ENCODE measurements around the gene DTYMK. TPM values are rescaled to one million over a fixed set of nuclear protein-coding genes. Genes with fewer than 3 reads are reported as not detected.

Gene DTYMK
- total and polyA plus RNA-seq, 2 experiments from 2014 or later = 20.7 to 55.5 TPM

DNA sequence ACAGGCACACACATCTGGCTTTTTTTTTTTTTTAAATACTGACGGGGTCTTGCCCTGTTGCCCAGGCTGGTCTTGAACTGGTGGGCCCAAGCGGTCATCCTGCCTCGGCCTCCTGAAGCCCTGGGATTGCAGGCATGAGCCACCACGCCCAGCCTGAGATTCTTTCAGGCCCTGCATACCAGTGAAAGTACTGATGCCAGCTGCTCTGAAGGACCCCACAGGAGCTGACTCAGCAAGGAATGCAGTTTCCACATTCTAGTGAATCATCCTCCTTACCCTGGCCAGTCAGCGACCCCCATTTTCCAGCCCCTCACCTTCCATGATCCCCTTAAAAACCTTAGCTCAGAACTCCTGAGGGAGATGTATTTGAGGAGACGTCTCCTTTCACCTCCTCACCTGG, 5.8 kb upstream of the DTYMK start:
- peak; percentile 30 for DNase-seq (ENCODE audit: low spot score)
- TF ChIP-seq EZH2phosphoT487 (IDR thresholded peaks at IDR 0.05; ENCODE audit: low read depth, severe bottlenecking, unreplicated experiment) (no peak), EZH2 (IDR thresholded peaks at IDR 0.05; ENCODE audit: borderline replicate concordance) (no peak)
- TF ChIP-seq, protein P1, sequence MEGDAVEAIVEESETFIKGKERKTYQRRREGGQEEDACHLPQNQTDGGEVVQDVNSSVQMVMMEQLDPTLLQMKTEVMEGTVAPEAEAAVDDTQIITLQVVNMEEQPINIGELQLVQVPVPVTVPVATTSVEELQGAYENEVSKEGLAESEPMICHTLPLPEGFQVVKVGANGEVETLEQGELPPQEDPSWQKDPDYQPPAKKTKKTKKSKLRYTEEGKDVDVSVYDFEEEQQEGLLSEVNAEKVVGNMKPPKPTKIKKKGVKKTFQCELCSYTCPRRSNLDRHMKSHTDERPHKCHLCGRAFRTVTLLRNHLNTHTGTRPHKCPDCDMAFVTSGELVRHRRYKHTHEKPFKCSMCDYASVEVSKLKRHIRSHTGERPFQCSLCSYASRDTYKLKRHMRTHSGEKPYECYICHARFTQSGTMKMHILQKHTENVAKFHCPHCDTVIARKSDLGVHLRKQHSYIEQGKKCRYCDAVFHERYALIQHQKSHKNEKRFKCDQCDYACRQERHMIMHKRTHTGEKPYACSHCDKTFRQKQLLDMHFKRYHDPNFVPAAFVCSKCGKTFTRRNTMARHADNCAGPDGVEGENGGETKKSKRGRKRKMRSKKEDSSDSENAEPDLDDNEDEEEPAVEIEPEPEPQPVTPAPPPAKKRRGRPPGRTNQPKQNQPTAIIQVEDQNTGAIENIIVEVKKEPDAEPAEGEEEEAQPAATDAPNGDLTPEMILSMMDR (IDR thresholded peaks at IDR 0.05; ENCODE audit: poor library complexity) = no peak
- no peak overlapping the region for H3K4me3 ChIP-seq
- H3K36me3 ChIP-seq (replicated peaks; ENCODE audit: insufficient read depth, low read depth) = no peaks in the 10 kb centered on the region
- no peak overlapping the region for H2AFZ ChIP-seq
- no peaks in the 10 kb centered on the region for H3K27me3 ChIP-seq
- WGBS (ENCODE audit: low lambda C conversion rate, missing lambda C conversion rate) = 90% methylated on average over 6 of the region's 6 CpGs
- no peaks in the 10 kb centered on the region for H4K20me1 ChIP-seq (ENCODE audit: insufficient read depth, poor library complexity, severe bottlenecking)
- no peak overlapping the region for H3K27ac ChIP-seq
- no peaks in the 10 kb centered on the region for H3K9me3 ChIP-seq (ENCODE audit: low read depth)
- no peaks in the 10 kb centered on the region for H3K9me2 ChIP-seq (replicated peaks; ENCODE audit: insufficient read depth)
- peaks cover 26% of the 10 kb centered on the region for H3K79me2 ChIP-seq
- no peak overlapping the region for H3K4me2 ChIP-seq
- H3K4me1 ChIP-seq (ENCODE audit: insufficient read depth) = peaks cover 7% of the 10 kb centered on the region

DNA sequence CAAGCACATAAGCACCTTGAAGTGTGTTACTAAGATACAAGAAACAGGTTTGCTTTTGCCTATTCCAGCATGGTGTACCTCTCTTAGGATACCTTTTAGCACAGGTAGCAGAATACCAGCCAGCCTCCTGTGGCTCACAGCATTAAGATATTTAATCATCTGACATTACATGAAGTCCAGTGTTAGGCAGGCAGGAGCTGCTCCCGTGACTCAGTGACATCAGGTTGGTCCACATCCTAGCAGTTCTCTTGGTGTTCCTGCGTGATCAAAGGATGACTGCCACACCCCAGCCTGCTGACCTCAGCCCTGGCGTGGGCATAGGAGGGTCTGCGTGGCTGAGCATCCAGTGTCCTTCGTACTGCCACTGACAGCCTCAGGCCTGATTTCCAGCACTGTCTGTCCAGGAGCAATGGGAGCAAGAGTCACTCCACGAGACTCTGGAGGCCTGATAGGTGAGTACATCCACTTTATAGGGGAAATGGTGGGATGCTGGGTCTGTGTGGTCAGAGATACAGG, 3.6 kb upstream of the DTYMK start:
- TF ChIP-seq EZH2 (IDR thresholded peaks at IDR 0.05; ENCODE audit: borderline replicate concordance) (no peak), EZH2phosphoT487 (IDR thresholded peaks at IDR 0.05; ENCODE audit: low read depth, severe bottlenecking, unreplicated experiment) (no peak)
- TF ChIP-seq, protein P1 (IDR thresholded peaks at IDR 0.05; ENCODE audit: poor library complexity) = no peak
- no peak overlapping the region for H3K4me2 ChIP-seq
- WGBS (ENCODE audit: low lambda C conversion rate, missing lambda C conversion rate) = 83% methylated on average over 6 of the region's 6 CpGs
- peaks cover 34% of the 10 kb centered on the region for H3K79me2 ChIP-seq
- no peaks in the 10 kb centered on the region for H4K20me1 ChIP-seq (ENCODE audit: insufficient read depth, poor library complexity, severe bottlenecking)
- DNase-seq (ENCODE audit: low spot score) = no peak
- no peaks in the 10 kb centered on the region for H3K9me3 ChIP-seq (ENCODE audit: low read depth)
- no peaks in the 10 kb centered on the region for H3K36me3 ChIP-seq (replicated peaks; ENCODE audit: insufficient read depth, low read depth)
- H3K27me3 ChIP-seq = no peaks in the 10 kb centered on the region
- H3K27ac ChIP-seq = no peak overlapping the region
- no peak overlapping the region for H2AFZ ChIP-seq
- H3K4me1 ChIP-seq (ENCODE audit: insufficient read depth) = peaks cover 7% of the 10 kb centered on the region
- no peaks in the 10 kb centered on the region for H3K9me2 ChIP-seq (replicated peaks; ENCODE audit: insufficient read depth)
- no peak overlapping the region for H3K4me3 ChIP-seq

DNA sequence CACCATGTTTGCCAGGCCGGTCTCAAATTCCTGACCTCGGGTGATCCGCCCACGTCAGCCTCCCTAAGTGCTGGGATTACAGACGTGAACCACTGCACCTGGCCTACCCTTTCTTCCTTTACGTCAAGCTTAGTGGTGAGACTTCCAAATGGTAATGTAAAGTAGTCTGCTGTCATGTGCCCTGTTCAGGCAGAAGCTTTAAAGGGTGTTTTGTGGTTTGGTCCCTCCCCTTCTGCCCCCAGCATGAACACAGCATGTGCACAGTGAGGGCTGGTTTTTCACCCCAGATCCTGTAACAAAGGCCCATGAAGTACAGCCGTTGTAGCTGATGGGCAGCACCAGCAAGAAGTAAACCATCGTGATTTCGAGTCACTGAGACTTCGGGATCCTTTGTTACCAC, 2.7 kb upstream of the DTYMK start:
- H3K9me2 ChIP-seq (replicated peaks; ENCODE audit: insufficient read depth) = no peaks in the 10 kb centered on the region
- 83% methylated on average over 10 of the region's 10 CpGs for WGBS (ENCODE audit: low lambda C conversion rate, missing lambda C conversion rate)
- no peaks in the 10 kb centered on the region for H3K36me3 ChIP-seq (replicated peaks; ENCODE audit: insufficient read depth, low read depth)
- H3K27ac ChIP-seq = no peak overlapping the region
- no peak for TF ChIP-seq EZH2 (IDR thresholded peaks at IDR 0.05; ENCODE audit: borderline replicate concordance)
- TF ChIP-seq, protein P1 (IDR thresholded peaks at IDR 0.05; ENCODE audit: poor library complexity) = no peak
- no peak for TF ChIP-seq EZH2phosphoT487 (IDR thresholded peaks at IDR 0.05; ENCODE audit: low read depth, severe bottlenecking, unreplicated experiment)
- H3K4me1 ChIP-seq (ENCODE audit: insufficient read depth) = peaks cover 7% of the 10 kb centered on the region
- H3K27me3 ChIP-seq = no peaks in the 10 kb centered on the region
- no peak for DNase-seq (ENCODE audit: low spot score)
- H2AFZ ChIP-seq = no peak overlapping the region
- H3K79me2 ChIP-seq = peaks cover 43% of the 10 kb centered on the region
- H4K20me1 ChIP-seq (ENCODE audit: insufficient read depth, poor library complexity, severe bottlenecking) = no peaks in the 10 kb centered on the region
- H3K9me3 ChIP-seq (ENCODE audit: low read depth) = no peaks in the 10 kb centered on the region
- H3K4me2 ChIP-seq = no peak overlapping the region
- no peak overlapping the region for H3K4me3 ChIP-seq

DNA sequence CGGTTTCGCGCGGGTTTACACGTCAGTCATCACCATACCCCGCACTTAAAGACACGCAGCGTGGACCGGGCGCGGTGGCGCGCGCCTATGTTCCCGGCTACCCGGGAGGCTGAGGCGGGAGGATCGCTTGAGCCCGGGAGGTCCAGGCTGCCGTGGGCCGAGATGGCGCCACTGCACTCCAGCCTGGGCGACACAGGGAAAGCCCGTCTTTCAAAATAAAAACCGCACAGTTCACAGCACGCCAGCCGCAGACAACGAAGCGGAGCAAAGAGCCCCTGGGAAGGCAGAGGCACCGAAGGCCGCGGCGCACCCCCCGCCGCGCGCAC, 328 bp downstream of the DTYMK start:
- Histone ChIP-seq H3K27me3 (no peaks in the 10 kb centered on the region), H3K9me2 (replicated peaks; ENCODE audit: insufficient read depth) (no peaks in the 10 kb centered on the region), H3K4me1 (ENCODE audit: insufficient read depth) (peaks cover 7% of the 10 kb centered on the region), H2AFZ (peak overlapping the region; percentile 76), H3K79me2 (peaks cover 49% of the 10 kb centered on the region), H3K27ac (peak overlapping the region; percentile 65), H4K20me1 (ENCODE audit: insufficient read depth, poor library complexity, severe bottlenecking) (no peaks in the 10 kb centered on the region), H3K9me3 (ENCODE audit: low read depth) (no peaks in the 10 kb centered on the region), H3K4me3 (peak overlapping the region; percentile 81), H3K4me2 (peak overlapping the region; percentile 94), H3K36me3 (replicated peaks; ENCODE audit: insufficient read depth, low read depth) (no peaks in the 10 kb centered on the region)
- 2% methylated on average over 35 of the region's 37 CpGs for WGBS (ENCODE audit: low lambda C conversion rate, missing lambda C conversion rate)
- TF ChIP-seq, protein P1 (IDR thresholded peaks at IDR 0.05; ENCODE audit: poor library complexity) = no peak
- TF ChIP-seq EZH2 (IDR thresholded peaks at IDR 0.05; ENCODE audit: borderline replicate concordance) = no peak
- no peak for TF ChIP-seq EZH2phosphoT487 (IDR thresholded peaks at IDR 0.05; ENCODE audit: low read depth, severe bottlenecking, unreplicated experiment)
- DNase-seq (ENCODE audit: low spot score) = no peak

All from hepatocyte (in vitro differentiated cells).